IPS-18a (cell line): Measurements from ENCODE around the gene SHQ1.
"Not testable (repeated sequence)": the region's sequence is repeated elsewhere in the genome, so short reads cannot be mapped to it uniquely, and the experiment has no call there.

Experiments used
- H3K27ac ChIP-seq: one replicate; pipeline ENCODE4 v1.5.1; 2013; ENCODE audit warnings: low read length
- H3K27me3 ChIP-seq: one replicate; pipeline ENCODE4 v1.6.1; 2013; ENCODE audit warnings: mild to moderate bottlenecking, low read length; ENCODE audit not compliant: control insufficient read depth, insufficient read depth
- H3K36me3 ChIP-seq: one replicate; pipeline ENCODE4 v1.6.1; 2013; ENCODE audit warnings: low read depth, low read length; ENCODE audit not compliant: control insufficient read depth
- H3K4me1 ChIP-seq: one replicate; pipeline ENCODE4 v1.6.1; 2013; ENCODE audit warnings: low read depth, low read length; ENCODE audit not compliant: control insufficient read depth
- H3K4me3 ChIP-seq: one replicate; pipeline ENCODE4 v1.5.1; 2013; ENCODE audit warnings: low read length
- H3K9ac ChIP-seq: one replicate; pipeline ENCODE4 v1.6.1; 2013; ENCODE audit warnings: mild to moderate bottlenecking, low read length, moderate library complexity
- H3K9me3 ChIP-seq: one replicate; pipeline ENCODE4 v1.6.1; 2013; ENCODE audit warnings: low read depth, low read length; ENCODE audit not compliant: control insufficient read depth

The SHQ1 gene

DNA sequence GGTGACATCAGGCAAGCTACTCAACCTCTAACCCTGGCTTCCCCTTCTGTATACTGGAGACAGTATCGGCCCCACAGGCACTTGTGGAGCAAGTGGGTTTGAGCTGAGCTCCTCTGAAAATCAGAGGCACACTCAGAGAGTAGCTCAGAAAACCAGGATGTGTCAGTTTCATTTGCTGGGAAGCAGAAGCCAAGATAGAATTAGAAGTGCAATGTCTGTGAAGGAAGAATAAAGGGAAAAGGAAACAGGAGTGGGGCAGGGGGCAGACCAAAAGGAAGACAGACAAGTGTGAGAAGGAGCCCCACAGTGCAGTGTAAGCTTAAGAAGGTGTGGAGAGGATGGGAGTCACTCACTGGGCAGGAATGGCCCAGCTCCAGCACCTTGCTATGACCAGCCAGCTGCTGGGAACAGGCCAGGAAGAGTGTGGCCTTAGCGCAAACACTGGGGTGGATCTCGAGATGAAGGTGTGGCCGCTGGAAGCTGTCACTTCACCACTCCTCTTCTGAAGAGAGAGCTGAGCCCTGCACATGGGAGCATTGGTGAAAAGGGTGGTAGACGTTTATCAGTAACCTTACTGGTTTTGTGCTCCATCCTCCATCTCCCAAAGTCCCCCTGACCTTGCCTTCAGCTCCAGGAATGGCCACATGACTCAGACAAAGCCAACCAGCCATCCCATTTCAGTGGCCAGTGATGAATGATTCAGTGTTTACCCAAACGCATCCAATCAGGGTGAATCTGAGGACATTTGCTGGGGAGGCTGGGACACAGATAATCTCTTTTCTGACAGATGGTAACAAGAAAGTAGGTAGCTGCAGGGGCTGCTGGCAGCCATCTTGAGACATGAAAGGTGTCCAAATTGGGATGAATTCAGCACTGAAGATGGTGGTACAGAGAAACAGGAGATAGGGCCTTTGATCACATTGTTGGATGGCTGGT is 108.4 kb downstream of the SHQ1 start:
- H3K4me1 ChIP-seq, result peaks cover 7% of the 10 kb centered on the region
- peaks cover 26% of the 10 kb centered on the region for H3K27me3 ChIP-seq
- H3K9me3 ChIP-seq, result no peaks in the 10 kb centered on the region
- no peaks in the 10 kb centered on the region for H3K36me3 ChIP-seq
- no peak overlapping the region for H3K27ac ChIP-seq
- no peak overlapping the region for H3K9ac ChIP-seq
- H3K4me3 ChIP-seq, result peak overlapping the region; percentile 61

DNA sequence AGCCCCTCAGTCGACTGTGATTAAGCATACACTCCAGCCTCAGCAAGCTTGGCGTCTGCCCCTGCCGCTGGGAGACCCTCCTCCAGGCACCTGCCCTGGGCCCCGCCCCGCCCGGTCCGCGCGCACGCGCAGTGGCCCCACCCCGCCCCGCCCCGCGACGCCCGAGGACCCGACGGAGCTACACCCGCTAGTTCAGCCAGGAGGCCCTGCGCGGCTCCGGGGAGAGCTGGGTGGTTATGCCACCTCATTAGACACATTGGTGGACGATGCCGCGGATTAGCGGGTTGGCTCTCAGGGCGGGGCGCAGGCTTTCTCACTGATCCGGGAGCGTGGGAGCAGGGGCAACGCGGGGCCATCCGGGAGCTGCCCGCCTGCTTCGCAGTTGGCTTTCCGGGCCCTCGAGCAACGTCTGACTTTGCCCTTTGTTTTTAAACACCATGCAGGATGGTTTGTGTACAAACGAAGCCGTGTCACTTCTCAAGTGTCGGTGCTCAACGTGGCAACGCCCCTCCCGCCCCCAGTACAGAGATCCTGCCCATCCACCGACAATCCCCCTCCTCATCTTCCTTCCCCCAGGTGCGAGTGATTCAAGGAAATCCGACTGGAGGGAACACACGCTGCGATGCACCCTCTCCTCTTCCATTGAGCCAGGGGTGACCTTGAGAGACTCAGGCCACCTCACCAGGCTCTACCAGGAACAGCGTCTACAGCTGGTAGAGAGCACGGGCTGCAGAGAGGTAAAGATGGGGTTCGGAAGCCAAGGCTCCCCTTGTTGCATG is 109.3 kb downstream of the SHQ1 start:
- Histone ChIP-seq H3K36me3 (no peaks in the 10 kb centered on the region), H3K27me3 (peaks cover 26% of the 10 kb centered on the region), H3K27ac (no peak overlapping the region), H3K9me3 (no peaks in the 10 kb centered on the region), H3K9ac (peak overlapping the region; percentile 29), H3K4me1 (peaks cover 4% of the 10 kb centered on the region), H3K4me3 (peak overlapping the region; percentile 61)

DNA sequence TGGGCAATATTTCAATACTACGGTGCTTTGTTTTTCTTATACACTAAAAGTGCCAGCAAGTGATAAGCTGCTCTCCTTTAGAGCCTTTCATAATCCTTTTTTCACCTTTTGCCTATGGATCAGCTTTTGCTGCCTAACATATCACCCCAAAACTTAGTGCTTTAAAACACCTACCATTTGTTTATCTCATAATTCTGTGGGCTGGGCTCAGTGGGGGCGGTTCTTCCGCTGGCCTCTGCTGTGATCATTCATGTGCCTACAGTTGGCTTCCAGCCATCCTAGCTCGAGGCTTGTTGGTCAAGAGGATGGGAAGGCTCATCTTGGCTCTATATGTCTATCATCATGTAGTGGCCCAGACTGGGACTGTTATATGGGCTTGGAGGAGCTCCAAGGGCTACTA is 113.2 kb downstream of the SHQ1 start:
- H3K36me3 ChIP-seq, H3K9ac ChIP-seq, H3K4me3 ChIP-seq, H3K9me3 ChIP-seq, H3K27ac ChIP-seq, H3K4me1 ChIP-seq: not testable (repeated sequence)
- H3K27me3 ChIP-seq, result peaks cover 21% of the 10 kb centered on the region

DNA sequence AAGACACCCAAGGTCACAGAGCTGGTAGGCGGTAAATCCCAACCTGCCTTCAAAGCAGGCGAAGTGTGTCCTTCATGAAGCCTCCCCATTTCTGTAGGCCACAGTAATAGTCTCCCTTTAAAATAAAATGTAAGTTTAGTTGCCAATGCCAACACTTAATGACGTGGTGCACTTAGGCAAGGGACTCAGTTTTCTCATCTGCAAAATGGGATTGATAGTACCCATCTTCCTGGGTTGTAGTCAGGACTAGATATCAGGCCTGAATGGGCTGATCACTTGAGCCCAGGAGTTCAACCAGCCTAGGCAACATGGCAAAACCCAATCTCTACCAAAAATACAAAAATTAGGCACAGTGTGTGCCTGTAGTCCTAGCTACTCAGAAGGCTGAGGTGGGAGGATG is 114.6 kb downstream of the SHQ1 start:
- Histone ChIP-seq H3K4me1 (peaks cover 7% of the 10 kb centered on the region), H3K9ac (no peak overlapping the region), H3K36me3 (no peaks in the 10 kb centered on the region), H3K27me3 (peaks cover 8% of the 10 kb centered on the region), H3K9me3 (no peaks in the 10 kb centered on the region), H3K27ac (no peak overlapping the region), H3K4me3 (no peak overlapping the region)

DNA sequence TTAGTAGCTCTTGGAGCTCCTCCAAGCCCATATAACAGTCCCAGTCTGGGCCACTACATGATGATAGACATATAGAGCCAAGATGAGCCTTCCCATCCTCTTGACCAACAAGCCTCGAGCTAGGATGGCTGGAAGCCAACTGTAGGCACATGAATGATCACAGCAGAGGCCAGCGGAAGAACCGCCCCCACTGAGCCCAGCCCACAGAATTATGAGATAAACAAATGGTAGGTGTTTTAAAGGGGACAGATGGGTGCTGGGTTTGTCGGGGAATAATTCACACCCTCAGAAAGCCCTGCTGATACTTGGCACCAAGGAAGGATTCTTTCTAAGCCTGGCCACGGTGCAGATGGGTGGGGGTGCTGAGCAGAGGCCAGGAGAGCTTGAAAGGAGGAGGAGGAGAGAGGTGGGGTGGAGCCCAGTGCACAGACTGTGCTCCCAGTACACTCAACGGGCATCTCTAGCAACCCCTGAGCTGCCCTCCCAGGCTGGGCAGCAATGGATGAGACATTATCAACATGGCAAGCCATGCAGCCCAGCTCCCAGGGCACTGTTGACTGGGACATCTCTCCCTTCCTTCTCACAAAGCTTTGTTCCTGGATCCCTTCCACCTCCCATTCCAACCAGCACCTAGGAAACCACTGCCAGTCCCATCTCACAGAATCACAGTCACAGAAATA is 115.4 kb downstream of the SHQ1 start:
- not testable (repeated sequence) for H3K4me3 ChIP-seq, H3K27me3 ChIP-seq, H3K9ac ChIP-seq, H3K4me1 ChIP-seq, H3K27ac ChIP-seq, H3K36me3 ChIP-seq, H3K9me3 ChIP-seq

DNA sequence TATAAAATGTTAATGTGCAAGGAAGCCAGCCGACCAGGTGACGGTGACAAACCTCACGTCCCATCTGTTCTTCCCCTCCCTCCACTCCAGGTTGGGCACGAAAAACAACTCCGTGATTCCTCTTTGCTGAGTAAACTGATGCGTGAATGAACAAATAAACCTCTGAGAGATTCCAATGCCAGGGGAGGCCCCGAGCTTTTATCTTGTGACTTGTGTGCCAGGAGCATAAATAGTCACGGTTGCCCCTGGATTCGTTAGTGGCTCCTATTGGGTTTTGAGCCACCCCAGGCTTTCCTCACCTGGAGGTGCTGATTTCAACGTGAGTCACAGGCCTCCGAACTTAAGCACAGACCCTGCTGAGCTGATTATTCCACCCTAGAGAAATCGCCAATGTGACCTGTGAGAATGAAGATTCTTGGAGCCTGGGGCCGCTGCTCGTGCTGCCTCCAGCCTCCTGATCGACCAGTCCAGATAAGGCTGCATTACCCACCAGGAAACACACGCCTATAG is 119.2 kb downstream of the SHQ1 start:
- H3K4me3 ChIP-seq, result no peak overlapping the region
- H3K4me1 ChIP-seq, result peaks cover 3% of the 10 kb centered on the region
- no peaks in the 10 kb centered on the region for H3K9me3 ChIP-seq
- no peak overlapping the region for H3K27ac ChIP-seq
- no peaks in the 10 kb centered on the region for H3K36me3 ChIP-seq
- H3K27me3 ChIP-seq, result no peaks in the 10 kb centered on the region
- H3K9ac ChIP-seq, result no peak overlapping the region

DNA sequence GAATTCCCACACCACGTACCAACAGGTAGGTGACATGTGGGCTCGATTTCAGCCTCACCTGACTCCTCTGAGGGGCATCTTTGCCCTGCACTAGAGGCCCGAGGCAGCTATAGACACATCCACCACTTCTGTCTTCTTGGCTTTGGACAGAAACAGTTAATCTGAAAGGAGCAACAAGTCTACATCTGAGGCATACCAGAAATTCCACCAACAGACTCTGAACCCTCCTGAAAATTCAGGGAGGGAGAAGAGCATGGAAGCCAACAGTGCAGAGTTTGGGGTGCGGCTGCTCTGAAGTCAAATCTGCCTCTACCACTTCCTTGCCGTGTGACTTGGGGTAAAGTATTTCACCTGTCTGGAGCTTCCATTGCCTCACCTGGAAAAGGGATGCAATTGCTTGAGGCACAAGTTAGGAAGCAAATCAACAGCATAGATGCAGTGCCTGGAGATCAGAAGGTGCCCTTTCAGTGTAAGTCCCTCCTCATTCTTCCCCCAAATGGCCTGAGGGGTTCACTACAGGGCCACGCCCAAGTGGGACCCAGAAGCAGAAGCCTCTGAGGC is 119.8 kb downstream of the SHQ1 start:
- no peak overlapping the region for H3K4me3 ChIP-seq
- no peak overlapping the region for H3K9ac ChIP-seq

DNA sequence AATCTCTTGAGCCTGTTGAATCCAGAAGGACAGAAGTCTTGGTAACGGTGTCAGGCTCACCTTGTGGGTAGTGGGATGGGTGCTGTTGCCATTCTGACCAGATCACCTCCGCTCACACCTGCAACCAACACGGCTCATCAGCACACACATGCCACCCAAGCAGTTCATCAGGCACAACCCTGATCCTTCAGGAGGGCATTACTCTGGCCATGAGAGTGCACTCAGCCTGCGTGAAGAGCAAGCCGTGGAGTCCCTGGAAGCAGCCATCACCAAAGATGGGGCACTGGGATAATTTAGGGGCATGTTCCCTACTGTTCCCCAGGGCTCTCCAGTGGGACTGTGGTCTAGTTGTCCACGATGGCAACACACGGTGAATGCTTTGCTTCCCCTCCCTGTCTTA is 120.5 kb downstream of the SHQ1 start:
- peaks cover 3% of the 10 kb centered on the region for H3K4me1 ChIP-seq
- H3K27ac ChIP-seq, result no peak overlapping the region

More for the DNA sequence above, 119.8 kb downstream of the SHQ1 start:
- H3K4me1 ChIP-seq, result peaks cover 3% of the 10 kb centered on the region
- no peak overlapping the region for H3K27ac ChIP-seq
- no peaks in the 10 kb centered on the region for H3K36me3 ChIP-seq
- H3K27me3 ChIP-seq, result no peaks in the 10 kb centered on the region
- no peaks in the 10 kb centered on the region for H3K9me3 ChIP-seq

DNA sequence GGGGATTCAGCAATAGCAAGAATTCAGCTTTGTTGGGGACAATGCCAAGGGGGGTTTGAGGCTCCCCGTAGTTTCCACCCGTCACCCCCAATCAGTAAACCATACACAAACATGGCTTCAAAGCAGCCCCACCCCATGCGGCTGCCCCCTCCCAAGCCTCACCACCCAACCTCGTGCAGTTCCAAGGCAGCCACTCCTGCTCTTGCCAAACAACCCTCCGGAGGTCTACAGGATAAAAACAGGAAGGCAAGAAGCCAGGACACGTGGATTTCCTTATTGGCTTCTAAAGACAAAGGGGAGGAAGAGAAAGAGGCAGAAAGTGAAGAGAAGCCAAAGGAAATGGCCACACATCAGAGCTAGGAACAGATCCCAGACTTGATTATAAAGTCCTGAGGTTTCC is 121.1 kb downstream of the SHQ1 start:
- Histone ChIP-seq H3K4me1 (peaks cover 3% of the 10 kb centered on the region), H3K4me3 (no peak overlapping the region), H3K9ac (no peak overlapping the region), H3K36me3 (no peaks in the 10 kb centered on the region), H3K27ac (no peak overlapping the region), H3K9me3 (no peaks in the 10 kb centered on the region), H3K27me3 (no peaks in the 10 kb centered on the region)

More for the DNA sequence above, 120.5 kb downstream of the SHQ1 start:
- Histone ChIP-seq H3K27me3 (no peaks in the 10 kb centered on the region), H3K9me3 (no peaks in the 10 kb centered on the region), H3K4me3 (no peak overlapping the region), H3K36me3 (no peaks in the 10 kb centered on the region), H3K9ac (no peak overlapping the region)

DNA sequence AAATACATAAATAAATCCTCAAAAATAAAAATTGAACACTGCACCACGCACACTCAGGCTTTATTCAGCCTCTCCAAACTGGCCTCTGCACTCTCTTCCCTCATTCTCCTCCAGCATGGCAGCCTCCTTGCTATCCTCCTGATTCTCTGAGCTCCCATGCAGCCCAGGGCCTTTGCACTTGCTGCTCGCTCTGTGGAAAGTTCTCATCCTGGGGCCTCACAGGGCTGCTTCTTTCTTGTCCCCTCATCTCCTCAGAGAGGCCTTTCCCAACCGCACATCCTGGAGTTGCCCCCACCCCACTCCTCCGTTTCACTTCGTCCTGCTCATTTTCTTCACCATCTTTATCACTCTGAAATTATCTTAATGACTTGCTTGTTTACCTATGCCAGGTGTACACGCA is 123.0 kb downstream of the SHQ1 start:
- Histone ChIP-seq H3K27me3 (no peaks in the 10 kb centered on the region), H3K27ac (no peak overlapping the region), H3K4me3 (no peak overlapping the region), H3K9ac (no peak overlapping the region), H3K9me3 (no peaks in the 10 kb centered on the region), H3K36me3 (no peaks in the 10 kb centered on the region), H3K4me1 (peaks cover 19% of the 10 kb centered on the region)

DNA sequence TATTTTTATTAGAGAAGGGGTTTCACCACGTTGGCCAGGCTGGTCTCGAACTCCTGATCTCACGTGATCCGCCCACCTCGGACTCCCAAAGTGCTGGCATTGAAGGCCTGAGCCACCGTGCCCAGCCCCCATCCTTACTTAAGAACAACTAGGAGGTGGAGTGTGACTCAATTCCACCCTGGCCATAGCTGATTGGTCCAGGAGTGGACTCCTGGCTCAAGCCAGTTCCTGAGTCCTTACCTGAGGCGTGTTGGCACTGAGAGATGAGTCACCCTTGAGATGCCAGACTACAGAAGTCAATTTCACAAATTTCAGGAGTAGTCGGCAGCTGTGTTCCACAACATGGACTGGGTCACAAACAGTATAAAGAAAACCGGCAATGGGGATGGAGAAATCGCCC is 124.2 kb downstream of the SHQ1 start:
- no peak overlapping the region for H3K9ac ChIP-seq
- H3K9me3 ChIP-seq, result no peaks in the 10 kb centered on the region
- no peak overlapping the region for H3K4me3 ChIP-seq
- H3K4me1 ChIP-seq, result peaks cover 19% of the 10 kb centered on the region
- H3K27ac ChIP-seq, result no peak overlapping the region
- no peaks in the 10 kb centered on the region for H3K27me3 ChIP-seq
- no peaks in the 10 kb centered on the region for H3K36me3 ChIP-seq
